ENCODE results near the gene SIGLEC11. TPM values are rescaled to one million over a fixed set of nuclear protein-coding genes. Genes with fewer than 3 reads are reported as not detected.
"Not testable (repeated sequence)": the region's sequence is repeated elsewhere in the genome, so short reads cannot be mapped to it uniquely, and the experiment has no call there.

Gene SIGLEC11
- total and polyA plus RNA-seq, 11 donors: 0.22 to 3.0 (median 1.1) TPM; not detected in 2

GRCh38 chr19:49950956-49951526 lies 9.9 kb downstream of the SIGLEC11 start:
- H3K27me3 ChIP-seq: peaks cover 0 to 13% (median 0%) of the 10 kb centered on the region in 9 donors
- no peak for DNase-seq
- TF ChIP-seq CTCF (IDR thresholded peaks at IDR 0.05) (no peak), POLR2A (IDR thresholded peaks at IDR 0.05) (no peak)
- no peaks in the 10 kb centered on the region for H3K36me3 ChIP-seq
- peaks cover 0 to 41% (median 5%) of the 10 kb centered on the region in 12 donors for H3K4me1 ChIP-seq
- 71 to 83% (median 80%) methylated on average over 10 to 13 of the region's 13 CpGs for WGBS, 4 donors
- ATAC-seq: no peak
- H3K4me3 ChIP-seq: no peak overlapping the region
- H3K9me3 ChIP-seq: no peaks in the 10 kb centered on the region
- intact Hi-C loops (cut with DNase I): loop anchor here in 1 of 10 donors (5.0 kb wide), 1 partner anchor 36 kb away; no protein-coding TSS in a partner anchor
- H3K27ac ChIP-seq: no peak overlapping the region

GRCh38 chr19:49950590-49950948 lies 10.4 kb downstream of the SIGLEC11 start:
- H3K27ac ChIP-seq: no peak overlapping the region
- peaks cover 0 to 36% (median 5%) of the 10 kb centered on the region in 12 donors for H3K4me1 ChIP-seq
- no peaks in the 10 kb centered on the region for H3K36me3 ChIP-seq
- H3K4me3 ChIP-seq: no peak overlapping the region
- peaks cover 0 to 3% (median 0%) of the 10 kb centered on the region in 12 donors for H3K9me3 ChIP-seq
- TF ChIP-seq POLR2A (IDR thresholded peaks at IDR 0.05): no peak
- no peak for TF ChIP-seq CTCF (IDR thresholded peaks at IDR 0.05)
- DNase-seq: no peak
- 89 to 92% (median 91%) methylated on average over 5 of the region's 5 CpGs for WGBS, 4 donors
- ATAC-seq: no peak
- peaks cover 0 to 17% (median 0%) of the 10 kb centered on the region in 9 donors for H3K27me3 ChIP-seq
- intact Hi-C loops (cut with DNase I): loop anchor here in 1 of 10 donors (5.0 kb wide), 1 partner anchor 37 kb away; no protein-coding TSS in a partner anchor

- Histone ChIP-seq H3K36me3 (no peaks in the 10 kb centered on the region), H3K4me3 (no peak overlapping the region), H3K9me3 (peaks cover 0 to 4% (median 0%) of the 10 kb centered on the region in 12 donors), H3K27ac (no peak overlapping the region), H3K27me3 (peaks cover 0 to 18% (median 0%) of the 10 kb centered on the region in 9 donors), H3K4me1 (peaks cover 0 to 30% (median 5%) of the 10 kb centered on the region in 12 donors)
- intact Hi-C loops (cut with DNase I): loop anchor here in 1 of 10 donors (5.0 kb wide), 1 partner anchor 37 kb away; no protein-coding TSS in a partner anchor
- 73 to 80% (median 74%) methylated on average over 8 to 11 of the region's 11 CpGs for WGBS, 4 donors
- no peak for DNase-seq
- TF ChIP-seq CTCF (IDR thresholded peaks at IDR 0.05) (no peak), POLR2A (IDR thresholded peaks at IDR 0.05) (no peak)
- ATAC-seq: no peak
These were observed 11.0 kb downstream of the SIGLEC11 start for GRCh38 chr19:49949742-49950589.

GRCh38 chr19:49946415-49946814 lies 14.6 kb downstream of the SIGLEC11 start:
- ATAC-seq: no peak
- H3K4me1 ChIP-seq: peaks cover 0 to 5% (median 0%) of the 10 kb centered on the region in 12 donors
- no peak for DNase-seq
- peaks cover 0 to 18% (median 0%) of the 10 kb centered on the region in 9 donors for H3K27me3 ChIP-seq
- H3K9me3 ChIP-seq: peaks cover 0 to 4% (median 0%) of the 10 kb centered on the region in 12 donors
- no peak overlapping the region for H3K27ac ChIP-seq
- 81 to 87% (median 85%) methylated on average over 8 of the region's 8 CpGs for WGBS, 4 donors
- intact Hi-C loops (cut with DNase I): no loop called here
- H3K36me3 ChIP-seq: no peaks in the 10 kb centered on the region
- TF ChIP-seq CTCF (IDR thresholded peaks at IDR 0.05): no peak
- TF ChIP-seq POLR2A (IDR thresholded peaks at IDR 0.05): no peak
- H3K4me3 ChIP-seq: no peak overlapping the region

GRCh38 chr19:49944567-49944966 lies 16.4 kb downstream of the SIGLEC11 start:
- intact Hi-C loops (cut with DNase I); H3K4me1 ChIP-seq; H3K4me3 ChIP-seq; DNase-seq; H3K36me3 ChIP-seq; ATAC-seq; H3K9me3 ChIP-seq: not testable (repeated sequence)
- H3K27me3 ChIP-seq: peaks cover 0 to 18% (median 0%) of the 10 kb centered on the region in 9 donors
- peak overlapping the region in 1 of 12 donors; percentile 52 for H3K27ac ChIP-seq
- 82 to 86% (median 84%) methylated on average over 5 of the region's 5 CpGs for WGBS, 4 donors

Data from heart left ventricle (tissue), 16 donors.